Stimulated activated CD8-positive, alpha-beta memory T cell treated with anti-CD3 and anti-CD28 coated beads, Interleukin-12 subunit alpha, Interleukin-12 subunit beta, amount 100 ng/mL, for 24 hours (primary cell): ENCODE data around the gene PCDHGC5.

Source experiments
- DNase-seq: peaks from one replicate; pipeline ENCODE4 v3.0.0-alpha.2; 2020; ENCODE audit errors: extremely low read depth

Gene PCDHGC5

GRCh38 chr5:141490771-141491170 is 1.9 kb downstream of the PCDHGC5 start:
- no peak for DNase-seq

- DNase-seq = no peak
These were observed 2.7 kb downstream of the PCDHGC5 start for GRCh38 chr5:141491323-141492167.

GRCh38 chr5:141492168-141492885 is 3.4 kb downstream of the PCDHGC5 start:
- no peak for DNase-seq

GRCh38 chr5:141493500-141494422 is 4.9 kb downstream of the PCDHGC5 start:
- no peak for DNase-seq

GRCh38 chr5:141494761-141495452 is 6.0 kb downstream of the PCDHGC5 start:
- no peak for DNase-seq

- DNase-seq = no peak
These were observed 6.6 kb downstream of the PCDHGC5 start for GRCh38 chr5:141495453-141495811.

- no peak for DNase-seq
These were observed 7.2 kb downstream of the PCDHGC5 start for GRCh38 chr5:141496038-141496437.

- no peak for DNase-seq
These were observed 12.9 kb downstream of the PCDHGC5 start for GRCh38 chr5:141501761-141502160.

- no peak for DNase-seq
These were observed 14.8 kb downstream of the PCDHGC5 start for GRCh38 chr5:141503681-141504080.

GRCh38 chr5:141504216-141504615 is 15.3 kb downstream of the PCDHGC5 start:
- no peak for DNase-seq

GRCh38 chr5:141506381-141507155 is 17.7 kb downstream of the PCDHGC5 start:
- DNase-seq = no peak

- DNase-seq = no peak
These were observed 18.7 kb downstream of the PCDHGC5 start for GRCh38 chr5:141507387-141508091.

GRCh38 chr5:141508440-141508797 is 19.5 kb downstream of the PCDHGC5 start:
- no peak for DNase-seq

- no peak for DNase-seq
These were observed 20.1 kb downstream of the PCDHGC5 start for GRCh38 chr5:141508798-141509611.

GRCh38 chr5:141510160-141510559 is 21.3 kb downstream of the PCDHGC5 start:
- DNase-seq = no peak

- DNase-seq = no peak
These were observed 22.1 kb downstream of the PCDHGC5 start for GRCh38 chr5:141510850-141511601.

- no peak for DNase-seq
These were observed 23.0 kb downstream of the PCDHGC5 start for GRCh38 chr5:141511771-141512325.

GRCh38 chr5:141512390-141512910 is 23.6 kb downstream of the PCDHGC5 start:
- peak; percentile 56 for DNase-seq
